HG03066 (cell line): ENCODE measurements around the gene RPL15.
A peak's percentile ranks its signal among the peaks of the same experiment; 100 is the strongest.
"Not testable (repeated sequence)": the region's sequence is repeated elsewhere in the genome, so short reads cannot be mapped to it uniquely, and the experiment has no call there.

ENCODE experiments used
- ATAC-seq: cut with Tn5 transposase; IDR thresholded peaks from one replicate; pipeline ENCODE4 v1.9.1; 2021; ENCODE audit warnings: low read depth; ENCODE audit not compliant: unreplicated experiment

The RPL15 gene

GRCh38 chr3:23916886-23917678, at the start of gene RPL15, which contains the start of gene NKIRAS1:
Gene RPL15 (plus strand): TSS chr3:23917132. CDS start chr3:23917860, 728 bp downstream.
Gene NKIRAS1 (minus strand): TSS chr3:23916990. CDS start chr3:23910904, 6,086 bp downstream.
- peak; percentile 89 for ATAC-seq

- no peak for ATAC-seq
Measured at GRCh38 chr3:23867400-23867799, 49.5 kb upstream of the RPL15 start.

GRCh38 chr3:23867838-23868237, 49.1 kb upstream of the RPL15 start:
- ATAC-seq: no peak

GRCh38 chr3:23869977-23870662, 46.8 kb upstream of the RPL15 start:
- no peak for ATAC-seq

- ATAC-seq: not testable (repeated sequence)
Measured at GRCh38 chr3:23870663-23871043, 46.3 kb upstream of the RPL15 start.

GRCh38 chr3:23871361-23871760, 45.6 kb upstream of the RPL15 start:
- ATAC-seq: not testable (repeated sequence)

- no peak for ATAC-seq
Measured at GRCh38 chr3:23872330-23872729, 44.6 kb upstream of the RPL15 start.

GRCh38 chr3:23873941-23874340, 43.0 kb upstream of the RPL15 start:
- no peak for ATAC-seq

GRCh38 chr3:23874359-23875112, 42.4 kb upstream of the RPL15 start:
- no peak for ATAC-seq

- ATAC-seq: no peak
Measured at GRCh38 chr3:23875113-23875725, 41.7 kb upstream of the RPL15 start.

- ATAC-seq: no peak
Measured at GRCh38 chr3:23876923-23877322, 40.0 kb upstream of the RPL15 start.

GRCh38 chr3:23877329-23877980, 39.5 kb upstream of the RPL15 start:
- no peak for ATAC-seq

GRCh38 chr3:23879485-23879884, 37.4 kb upstream of the RPL15 start:
- no peak for ATAC-seq

- no peak for ATAC-seq
Measured at GRCh38 chr3:23880703-23881339, 36.1 kb upstream of the RPL15 start.

GRCh38 chr3:23881993-23882392, 34.9 kb upstream of the RPL15 start:
- ATAC-seq: not testable (repeated sequence)

- no peak for ATAC-seq
Measured at GRCh38 chr3:23882487-23882918, 34.4 kb upstream of the RPL15 start.

- no peak for ATAC-seq
Measured at GRCh38 chr3:23884481-23884880, 32.5 kb upstream of the RPL15 start.

GRCh38 chr3:23885210-23885609, 31.7 kb upstream of the RPL15 start:
- no peak for ATAC-seq

- ATAC-seq: no peak
Measured at GRCh38 chr3:23886311-23886710, 30.6 kb upstream of the RPL15 start.
